Measurements from ENCODE around the gene SND1.

DNA sequence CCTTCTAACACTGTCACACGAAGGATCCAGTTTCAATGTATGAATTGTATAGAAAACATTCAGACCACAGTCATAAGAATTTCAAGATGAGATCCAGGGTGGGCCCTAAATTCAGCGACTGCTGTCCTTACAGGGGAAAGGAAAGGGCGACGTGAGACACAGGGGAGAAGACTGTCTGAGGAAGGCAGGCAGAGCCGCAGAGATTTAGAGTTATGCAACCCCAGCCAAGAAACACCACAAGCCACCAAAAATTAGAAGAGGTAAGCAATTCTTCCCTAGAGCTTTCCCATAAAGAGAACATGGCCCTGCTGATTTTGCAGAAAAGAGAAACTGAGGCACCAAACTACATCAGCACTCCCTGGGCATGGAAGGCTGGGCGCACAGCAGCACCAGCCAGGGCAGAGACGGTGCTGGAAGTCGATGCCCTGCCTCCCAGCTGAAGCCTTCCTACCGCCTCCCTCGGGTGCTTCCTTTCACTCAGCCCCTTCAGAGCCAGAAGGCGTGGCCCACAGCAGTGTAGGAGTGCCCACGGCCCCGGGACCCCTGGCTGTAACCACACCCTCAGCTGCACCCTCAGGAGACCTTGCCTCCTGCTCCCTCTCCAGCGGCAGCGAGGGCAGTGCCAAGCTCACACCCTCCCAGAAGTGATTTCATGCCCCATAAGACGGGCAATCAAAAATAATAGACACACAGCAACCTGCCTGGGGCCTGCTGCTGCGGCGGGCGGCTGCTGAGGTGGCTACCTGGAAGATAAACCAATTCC lies 460.2 kb downstream of the SND1 start:
- TF ChIP-seq, protein P1, sequence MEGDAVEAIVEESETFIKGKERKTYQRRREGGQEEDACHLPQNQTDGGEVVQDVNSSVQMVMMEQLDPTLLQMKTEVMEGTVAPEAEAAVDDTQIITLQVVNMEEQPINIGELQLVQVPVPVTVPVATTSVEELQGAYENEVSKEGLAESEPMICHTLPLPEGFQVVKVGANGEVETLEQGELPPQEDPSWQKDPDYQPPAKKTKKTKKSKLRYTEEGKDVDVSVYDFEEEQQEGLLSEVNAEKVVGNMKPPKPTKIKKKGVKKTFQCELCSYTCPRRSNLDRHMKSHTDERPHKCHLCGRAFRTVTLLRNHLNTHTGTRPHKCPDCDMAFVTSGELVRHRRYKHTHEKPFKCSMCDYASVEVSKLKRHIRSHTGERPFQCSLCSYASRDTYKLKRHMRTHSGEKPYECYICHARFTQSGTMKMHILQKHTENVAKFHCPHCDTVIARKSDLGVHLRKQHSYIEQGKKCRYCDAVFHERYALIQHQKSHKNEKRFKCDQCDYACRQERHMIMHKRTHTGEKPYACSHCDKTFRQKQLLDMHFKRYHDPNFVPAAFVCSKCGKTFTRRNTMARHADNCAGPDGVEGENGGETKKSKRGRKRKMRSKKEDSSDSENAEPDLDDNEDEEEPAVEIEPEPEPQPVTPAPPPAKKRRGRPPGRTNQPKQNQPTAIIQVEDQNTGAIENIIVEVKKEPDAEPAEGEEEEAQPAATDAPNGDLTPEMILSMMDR (IDR thresholded peaks at IDR 0.05) = no peak
- TF ChIP-seq POLR2A (IDR thresholded peaks at IDR 0.05) = no peak

Measured in esophagus squamous epithelium (tissue), 4 donors.